GM12878 (cell line): Measurements from ENCODE around the gene RHOF. TPM values are rescaled to one million over a fixed set of nuclear protein-coding genes. Genes with fewer than 3 reads are reported as not detected.

Experiments used
- BHLHE40 ChIP-seq, 2 experiments: fragments of 450-650 bp in 1 of 2; IDR thresholded peaks; 2 replicates each; pipeline ENCODE4 v1.6.1; 2011 to 2017; ENCODE audit warnings: low read depth in 2 of 2, borderline replicate concordance in 1 of 2, improper control_type of control experiment in 1 of 2, low read length in 1 of 2, mild to moderate bottlenecking in 1 of 2
- FOXM1 ChIP-seq: IDR thresholded peaks from 2 replicates; pipeline ENCODE4 v1.6.1; 2012; ENCODE audit warnings: low read depth, mild to moderate bottlenecking, inconsistent platforms, low read length, moderate library complexity
- GATAD2B ChIP-seq: fragments of 450-650 bp; conservative IDR thresholded peaks from 2 replicates; pipeline ENCODE4 v1.6.1; 2017; ENCODE audit warnings: low read depth, mild to moderate bottlenecking, moderate library complexity
- MEF2B ChIP-seq: fragments of 450-650 bp; IDR thresholded peaks from 2 replicates; pipeline ENCODE4 v1.6.1; 2018; ENCODE audit warnings: mild to moderate bottlenecking, moderate library complexity; ENCODE audit not compliant: partially characterized antibody, poor library complexity, severe bottlenecking
- MXI1 ChIP-seq: fragments of 150-350 bp; IDR thresholded peaks from 2 replicates; pipeline ENCODE4 v1.6.1; 2011; ENCODE audit warnings: low read depth, mild to moderate bottlenecking, inconsistent platforms, low read length, improper control_type of control experiment
- NBN ChIP-seq: fragments of 450-650 bp; IDR thresholded peaks from 2 replicates; pipeline ENCODE4 v1.6.1; 2016
- NR2F1 ChIP-seq: fragments of 450-650 bp; conservative IDR thresholded peaks from 2 replicates; pipeline ENCODE4 v1.6.1; 2017; ENCODE audit warnings: mild to moderate bottlenecking
- RAD51 ChIP-seq: fragments of 450-650 bp; IDR thresholded peaks from 2 replicates; pipeline ENCODE4 v1.6.1; 2016; ENCODE audit warnings: moderate library complexity, mild to moderate bottlenecking, inconsistent platforms
- RUNX3 ChIP-seq: IDR thresholded peaks from 2 replicates; pipeline ENCODE4 v1.6.1; 2012; ENCODE audit warnings: low read length, inconsistent platforms
- SMC3 ChIP-seq: IDR thresholded peaks from 2 replicates; pipeline ENCODE4 v1.6.1; 2011; ENCODE audit warnings: low read length, improper control_type of control experiment, borderline replicate concordance
- SPI1 ChIP-seq: IDR thresholded peaks from 2 replicates; pipeline ENCODE4 v1.6.1; 2011; ENCODE audit warnings: low read depth, mild to moderate bottlenecking, low read length, moderate library complexity, borderline replicate concordance; ENCODE audit not compliant: insufficient read depth
- SREBF2 ChIP-seq: IDR thresholded peaks from 2 replicates; pipeline ENCODE4 v1.6.1; 2012; ENCODE audit warnings: mild to moderate bottlenecking, low read length
- TCF7 ChIP-seq: IDR thresholded peaks from 2 replicates; pipeline ENCODE4 v1.6.1; 2014; ENCODE audit warnings: antibody characterized with exemption, borderline replicate concordance
- polyA plus RNA-seq, 11 experiments: library from polyadenylated mRNA; depleted of rRNA in 4 of 11; unstranded in 6 of 11; stranded (reverse) in 5 of 11; fragments of >200 nt; fragmentation: Nextera tagmentation in 4 of 11; fragmentation: Illumina TruSeq in 1 of 11; extraction: Ambion mirVana in 4 of 11; extraction: Trizol in 1 of 11; gene quantifications; 1 replicate in 1 of 11; 2 replicates in 10 of 11; pipeline versions ENCODE4 v1.2.1 to v1.2.3, GENCODE V29; 2011 to 2016; ENCODE audit warnings: inconsistent platforms in 2 of 11, missing spikeins in 2 of 11, low read depth in 1 of 11
- total RNA-seq, 4 experiments: library from RNA; depleted of rRNA in 3 of 4; stranded (reverse); fragments of >200 nt in 3 of 4; fragmentation: Illumina TruSeq in 1 of 4; extraction: Trizol in 1 of 4; gene quantifications; 2 replicates each; pipeline versions ENCODE4 v1.2.1 to v1.2.3, GENCODE V29; 2013 to 2021
- TF ChIP-seq, protein P1 (sequence below), 3 experiments: IDR thresholded peaks in 2 of 3; conservative IDR thresholded peaks in 1 of 3; 2 replicates each; pipeline ENCODE4 v1.5.1; 2011; ENCODE audit warnings: low read depth in 3 of 3, low read length in 3 of 3, mild to moderate bottlenecking in 3 of 3, control low read depth in 2 of 3, moderate library complexity in 2 of 3, inconsistent platforms in 1 of 3, mixed read lengths in 1 of 3; ENCODE audit not compliant: control insufficient read depth in 2 of 3, insufficient read depth in 1 of 3; ENCODE audit errors: extremely low read depth in 1 of 3
- TF ChIP-seq, protein P2 (sequence below): IDR thresholded peaks from 2 replicates; pipeline ENCODE4 v1.6.1; 2011; ENCODE audit warnings: borderline replicate concordance, low read depth, mild to moderate bottlenecking, moderate library complexity, mixed read lengths, low read length; ENCODE audit not compliant: insufficient read depth; ENCODE audit errors: extremely low read length
- TF ChIP-seq, protein P3 (sequence below): IDR thresholded peaks from 2 replicates; pipeline ENCODE4 v1.6.1; 2012; ENCODE audit warnings: mild to moderate bottlenecking, low read depth, low read length
- TF ChIP-seq, protein P4 (sequence below): IDR thresholded peaks from 2 replicates; pipeline ENCODE4 v1.6.1; 2012; ENCODE audit warnings: low read depth, low read length, improper control_type of control experiment

The RHOF gene
- total and polyA plus RNA-seq, 10 of the 15 experiments (the other 5 are each of a cell fraction or from before 2014, with no cell fraction given) = 6.1 to 78.7 (median 39.7) TPM

DNA sequence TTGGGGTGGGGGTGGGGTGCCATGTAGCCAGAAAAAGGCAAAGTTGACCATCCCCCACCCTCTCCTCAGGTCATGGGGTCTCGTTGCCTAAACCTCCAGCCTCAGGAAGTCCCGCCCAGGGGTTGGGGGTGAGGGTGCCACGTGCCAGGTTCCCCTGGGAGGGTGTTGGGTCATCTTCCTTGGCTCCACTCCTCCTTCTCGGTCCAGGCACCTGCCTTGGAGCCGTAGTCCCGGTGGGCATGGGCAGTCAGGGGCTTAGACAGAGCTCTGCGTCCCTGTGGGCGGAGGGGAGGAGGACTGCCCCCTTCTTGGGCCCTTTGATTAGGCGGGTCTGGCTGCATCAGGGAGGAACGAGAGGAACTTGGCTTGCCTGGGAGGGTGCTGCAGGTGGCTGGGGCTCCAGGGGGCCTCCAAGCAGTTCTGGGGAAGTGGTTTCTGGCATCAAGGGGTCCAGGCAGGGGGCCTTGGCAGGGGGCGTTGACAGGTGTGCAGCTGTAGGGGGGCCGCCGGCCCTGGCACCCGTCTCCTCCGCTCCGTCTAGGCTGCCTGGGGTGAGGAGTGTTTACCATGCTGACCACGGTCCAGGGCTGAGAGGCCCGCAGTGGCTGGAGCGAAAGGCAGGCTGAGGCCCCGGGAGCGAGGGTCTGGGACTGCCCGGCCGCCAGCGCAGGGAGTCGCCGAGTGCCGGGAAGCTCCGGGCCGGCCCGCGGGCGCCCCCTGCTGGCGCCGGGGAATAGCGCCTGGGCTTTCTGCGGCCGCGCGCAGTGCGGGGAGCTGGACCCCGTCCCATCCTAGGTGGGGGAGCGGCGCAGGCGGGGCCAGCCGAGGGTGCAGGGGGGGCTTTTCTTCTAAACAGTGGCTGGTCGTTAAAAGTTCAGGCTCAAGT is 18.2 kb upstream of the RHOF start (continued):
- TF ChIP-seq BHLHE40 (IDR thresholded peaks at IDR 0.05; ENCODE audit: borderline replicate concordance in 1 of 2, low read depth in 2 of 2, low read length in 1 of 2) = peak; percentile 50 to 74; a peak in 3 of 4 replicates
- TF ChIP-seq RAD51 = peak; percentile 17; the same call in 1 of the 2 replicates
- peak; percentile 27; the same call in 1 of the 2 replicates for TF ChIP-seq MXI1
- TF ChIP-seq NBN = 0 out of 2 replicates have a peak, but pooled peaks have one; percentile 2
- peak; percentile 40; the same call in 1 of the 2 replicates for TF ChIP-seq NR2F1
- TF ChIP-seq SPI1 = no peak
- TF ChIP-seq, protein P1, sequence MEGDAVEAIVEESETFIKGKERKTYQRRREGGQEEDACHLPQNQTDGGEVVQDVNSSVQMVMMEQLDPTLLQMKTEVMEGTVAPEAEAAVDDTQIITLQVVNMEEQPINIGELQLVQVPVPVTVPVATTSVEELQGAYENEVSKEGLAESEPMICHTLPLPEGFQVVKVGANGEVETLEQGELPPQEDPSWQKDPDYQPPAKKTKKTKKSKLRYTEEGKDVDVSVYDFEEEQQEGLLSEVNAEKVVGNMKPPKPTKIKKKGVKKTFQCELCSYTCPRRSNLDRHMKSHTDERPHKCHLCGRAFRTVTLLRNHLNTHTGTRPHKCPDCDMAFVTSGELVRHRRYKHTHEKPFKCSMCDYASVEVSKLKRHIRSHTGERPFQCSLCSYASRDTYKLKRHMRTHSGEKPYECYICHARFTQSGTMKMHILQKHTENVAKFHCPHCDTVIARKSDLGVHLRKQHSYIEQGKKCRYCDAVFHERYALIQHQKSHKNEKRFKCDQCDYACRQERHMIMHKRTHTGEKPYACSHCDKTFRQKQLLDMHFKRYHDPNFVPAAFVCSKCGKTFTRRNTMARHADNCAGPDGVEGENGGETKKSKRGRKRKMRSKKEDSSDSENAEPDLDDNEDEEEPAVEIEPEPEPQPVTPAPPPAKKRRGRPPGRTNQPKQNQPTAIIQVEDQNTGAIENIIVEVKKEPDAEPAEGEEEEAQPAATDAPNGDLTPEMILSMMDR (IDR thresholded peaks at IDR 0.05 in 2 of 3, conservative IDR thresholded peaks at IDR 0.05 in 1 of 3; ENCODE audit: control insufficient read depth in 2 of 3, extremely low read depth in 1 of 3, insufficient read depth in 1 of 3, low read depth in 3 of 3, low read length in 3 of 3) = peak; percentile 76 to 92 (median 88); a peak in 5 of 6 replicates
- no peak for TF ChIP-seq FOXM1
- peak; percentile 74 for TF ChIP-seq GATAD2B
- TF ChIP-seq TCF7 = no peak
- TF ChIP-seq MEF2B = peak; percentile 64
- peak; percentile 34 for TF ChIP-seq RUNX3
- TF ChIP-seq, protein P2, sequence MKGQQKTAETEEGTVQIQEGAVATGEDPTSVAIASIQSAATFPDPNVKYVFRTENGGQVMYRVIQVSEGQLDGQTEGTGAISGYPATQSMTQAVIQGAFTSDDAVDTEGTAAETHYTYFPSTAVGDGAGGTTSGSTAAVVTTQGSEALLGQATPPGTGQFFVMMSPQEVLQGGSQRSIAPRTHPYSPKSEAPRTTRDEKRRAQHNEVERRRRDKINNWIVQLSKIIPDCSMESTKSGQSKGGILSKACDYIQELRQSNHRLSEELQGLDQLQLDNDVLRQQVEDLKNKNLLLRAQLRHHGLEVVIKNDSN = peak; percentile 49
- TF ChIP-seq SREBF2 = no peak
- TF ChIP-seq, protein P3, sequence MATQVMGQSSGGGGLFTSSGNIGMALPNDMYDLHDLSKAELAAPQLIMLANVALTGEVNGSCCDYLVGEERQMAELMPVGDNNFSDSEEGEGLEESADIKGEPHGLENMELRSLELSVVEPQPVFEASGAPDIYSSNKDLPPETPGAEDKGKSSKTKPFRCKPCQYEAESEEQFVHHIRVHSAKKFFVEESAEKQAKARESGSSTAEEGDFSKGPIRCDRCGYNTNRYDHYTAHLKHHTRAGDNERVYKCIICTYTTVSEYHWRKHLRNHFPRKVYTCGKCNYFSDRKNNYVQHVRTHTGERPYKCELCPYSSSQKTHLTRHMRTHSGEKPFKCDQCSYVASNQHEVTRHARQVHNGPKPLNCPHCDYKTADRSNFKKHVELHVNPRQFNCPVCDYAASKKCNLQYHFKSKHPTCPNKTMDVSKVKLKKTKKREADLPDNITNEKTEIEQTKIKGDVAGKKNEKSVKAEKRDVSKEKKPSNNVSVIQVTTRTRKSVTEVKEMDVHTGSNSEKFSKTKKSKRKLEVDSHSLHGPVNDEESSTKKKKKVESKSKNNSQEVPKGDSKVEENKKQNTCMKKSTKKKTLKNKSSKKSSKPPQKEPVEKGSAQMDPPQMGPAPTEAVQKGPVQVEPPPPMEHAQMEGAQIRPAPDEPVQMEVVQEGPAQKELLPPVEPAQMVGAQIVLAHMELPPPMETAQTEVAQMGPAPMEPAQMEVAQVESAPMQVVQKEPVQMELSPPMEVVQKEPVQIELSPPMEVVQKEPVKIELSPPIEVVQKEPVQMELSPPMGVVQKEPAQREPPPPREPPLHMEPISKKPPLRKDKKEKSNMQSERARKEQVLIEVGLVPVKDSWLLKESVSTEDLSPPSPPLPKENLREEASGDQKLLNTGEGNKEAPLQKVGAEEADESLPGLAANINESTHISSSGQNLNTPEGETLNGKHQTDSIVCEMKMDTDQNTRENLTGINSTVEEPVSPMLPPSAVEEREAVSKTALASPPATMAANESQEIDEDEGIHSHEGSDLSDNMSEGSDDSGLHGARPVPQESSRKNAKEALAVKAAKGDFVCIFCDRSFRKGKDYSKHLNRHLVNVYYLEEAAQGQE = 0 out of 2 replicates have a peak, but pooled peaks have one; percentile 7
- TF ChIP-seq, protein P4, sequence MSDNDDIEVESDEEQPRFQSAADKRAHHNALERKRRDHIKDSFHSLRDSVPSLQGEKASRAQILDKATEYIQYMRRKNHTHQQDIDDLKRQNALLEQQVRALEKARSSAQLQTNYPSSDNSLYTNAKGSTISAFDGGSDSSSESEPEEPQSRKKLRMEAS = no peak
- TF ChIP-seq SMC3 = peak; percentile 74; the same call in 1 of the 2 replicates
- TF ChIP-seq, all 136 proteins: peak for 21
